Measurements from ENCODE around the gene YY2. TPM values are rescaled to one million over a fixed set of nuclear protein-coding genes. Genes with fewer than 3 reads are reported as not detected.
A peak's percentile ranks its signal among the peaks of the same experiment; 100 is the strongest.

YY2 gene
- total RNA-seq (2022) (2.9 and 3.4 TPM in 2 replicates), Bru-seq, nascent RNA (percentile 80 among the genes with signal in this experiment), BruChase-seq, experiment 1, labeled RNA remaining after a 6-hour chase (percentile 83 among the genes with signal in this experiment), BruChase-seq, experiment 2, labeled RNA remaining after a 2-hour chase (percentile 73 among the genes with signal in this experiment)
- long read RNA-seq, result 0 reads

DNA sequence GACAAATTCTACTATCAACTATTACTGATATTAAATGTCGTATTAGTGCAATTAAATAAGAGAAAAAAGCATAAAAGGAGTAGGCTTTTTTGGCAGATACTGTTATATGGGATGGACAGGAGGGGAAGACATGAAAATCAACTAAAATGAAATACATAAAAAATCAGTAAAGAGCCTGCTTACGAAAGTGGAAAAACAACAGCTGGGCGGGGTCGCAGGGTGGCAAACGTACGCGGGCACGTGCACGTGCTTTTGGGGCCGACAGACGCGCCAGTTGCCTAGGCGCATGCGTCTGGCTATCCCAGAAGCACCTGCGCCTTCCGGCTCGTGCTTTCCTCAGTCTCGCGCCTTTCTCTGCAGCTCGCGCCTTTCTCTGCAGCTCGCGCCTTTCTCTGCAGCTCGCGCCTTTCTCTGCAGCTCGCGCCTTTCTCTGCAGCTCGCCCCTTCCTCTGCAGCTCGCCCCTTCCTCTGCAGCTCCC, at the start of gene YY2:
Gene YY2, plus strand, starts transcription at position 51 of the 479 bp plus-strand sequence. CDS start 498 bp downstream, outside the sequence.
- ChIA-PET CTCF (no interaction called here), POLR2A (no interaction called here)
- no peaks in the 10 kb centered on the region for H3K9me3 Mint-ChIP-seq (ENCODE audit: unreplicated experiment)
- peaks cover 58% of the 10 kb centered on the region for H3K36me3 Mint-ChIP-seq (ENCODE audit: insufficient read depth, unreplicated experiment)
- no peak within 1 kb of the TSS for H3K27ac Mint-ChIP-seq (ENCODE audit: low read depth, unreplicated experiment)
- H3K4me1 Mint-ChIP-seq (ENCODE audit: insufficient read depth, unreplicated experiment), result no peaks in the 10 kb centered on the region
- TF ChIP-seq, protein P1, sequence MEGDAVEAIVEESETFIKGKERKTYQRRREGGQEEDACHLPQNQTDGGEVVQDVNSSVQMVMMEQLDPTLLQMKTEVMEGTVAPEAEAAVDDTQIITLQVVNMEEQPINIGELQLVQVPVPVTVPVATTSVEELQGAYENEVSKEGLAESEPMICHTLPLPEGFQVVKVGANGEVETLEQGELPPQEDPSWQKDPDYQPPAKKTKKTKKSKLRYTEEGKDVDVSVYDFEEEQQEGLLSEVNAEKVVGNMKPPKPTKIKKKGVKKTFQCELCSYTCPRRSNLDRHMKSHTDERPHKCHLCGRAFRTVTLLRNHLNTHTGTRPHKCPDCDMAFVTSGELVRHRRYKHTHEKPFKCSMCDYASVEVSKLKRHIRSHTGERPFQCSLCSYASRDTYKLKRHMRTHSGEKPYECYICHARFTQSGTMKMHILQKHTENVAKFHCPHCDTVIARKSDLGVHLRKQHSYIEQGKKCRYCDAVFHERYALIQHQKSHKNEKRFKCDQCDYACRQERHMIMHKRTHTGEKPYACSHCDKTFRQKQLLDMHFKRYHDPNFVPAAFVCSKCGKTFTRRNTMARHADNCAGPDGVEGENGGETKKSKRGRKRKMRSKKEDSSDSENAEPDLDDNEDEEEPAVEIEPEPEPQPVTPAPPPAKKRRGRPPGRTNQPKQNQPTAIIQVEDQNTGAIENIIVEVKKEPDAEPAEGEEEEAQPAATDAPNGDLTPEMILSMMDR (IDR thresholded peaks at IDR 0.05; ENCODE audit: unreplicated experiment), result no peak
- peaks cover 55% of the 10 kb centered on the region for H3K27me3 Mint-ChIP-seq (ENCODE audit: insufficient read depth, unreplicated experiment)
- BruUV-seq (replicated peaks), result no TSS peak
- H3K4me3 Mint-ChIP-seq (ENCODE audit: unreplicated experiment), result no peak within 1 kb of the TSS
- intact Hi-C loops (cut with micrococcal nuclease), result no loop called here
- no peak for DNase-seq (ENCODE audit: unreplicated experiment)

DNA sequence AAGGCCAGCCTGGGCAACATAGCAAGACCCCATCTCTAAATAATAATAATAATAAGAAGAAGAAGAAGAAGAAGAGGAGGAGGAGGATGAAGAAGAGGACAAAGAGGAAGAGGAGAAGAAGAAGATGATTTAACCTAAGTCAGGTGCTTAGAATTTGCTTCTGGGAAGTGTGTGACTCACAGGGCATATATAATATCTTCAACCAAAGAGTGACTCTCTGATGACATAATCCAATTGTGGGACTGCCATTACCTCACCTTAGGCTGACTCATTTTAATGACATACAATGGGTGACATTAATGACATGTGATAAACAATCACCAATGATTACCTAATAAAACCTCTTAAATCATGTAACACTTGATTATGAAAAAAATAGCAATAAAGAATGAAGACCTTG, 49.1 kb upstream of the YY2 start:
- Mint-ChIP-seq H3K4me3 (ENCODE audit: unreplicated experiment) (no peak overlapping the region), H3K4me1 (ENCODE audit: insufficient read depth, unreplicated experiment) (no peaks in the 10 kb centered on the region), H3K36me3 (ENCODE audit: insufficient read depth, unreplicated experiment) (no peaks in the 10 kb centered on the region), H3K27me3 (ENCODE audit: insufficient read depth, unreplicated experiment) (peaks cover 69% of the 10 kb centered on the region), H3K9me3 (ENCODE audit: unreplicated experiment) (peaks cover 8% of the 10 kb centered on the region), H3K27ac (ENCODE audit: low read depth, unreplicated experiment) (no peak overlapping the region)
- ChIA-PET POLR2A (interaction anchor here (0.6 to 0.7 kb wide), 2 partner anchors 36 to 1379 kb away, joined by 3 read pairs; no protein-coding TSS in a partner anchor), CTCF (interaction anchor here (0.6 kb wide), 1 partner anchor 21 kb away, joined by 4 read pairs; no protein-coding TSS in a partner anchor)
- TF ChIP-seq, protein P1 (IDR thresholded peaks at IDR 0.05; ENCODE audit: unreplicated experiment), result no peak
- no peak for DNase-seq (ENCODE audit: unreplicated experiment)
- intact Hi-C loops (cut with micrococcal nuclease), result no loop called here
- no TSS peak for BruUV-seq (replicated peaks)

DNA sequence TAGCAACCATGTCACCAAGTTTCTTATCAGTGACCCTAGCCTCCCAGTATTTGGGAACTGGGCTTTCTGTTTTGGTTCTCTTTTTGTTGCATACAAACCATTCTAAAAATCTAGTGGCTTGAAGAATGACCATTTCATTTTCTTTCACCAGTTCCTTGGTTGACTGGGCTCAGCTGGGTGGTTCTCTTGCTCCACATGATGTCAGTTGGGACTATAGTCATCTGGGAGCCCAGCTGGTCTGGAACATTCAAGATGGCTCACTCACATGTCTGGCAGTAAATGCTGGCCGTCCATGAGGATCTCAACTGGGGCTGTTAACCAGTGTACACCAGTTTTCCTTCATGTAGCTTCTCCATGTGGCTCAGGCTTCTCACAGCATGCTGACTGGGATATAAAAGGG, 44.0 kb upstream of the YY2 start:
- CTCF ChIA-PET, result interaction anchor here (0.6 kb wide), 1 partner anchor 1503 kb away, joined by 3 read pairs; no protein-coding TSS in a partner anchor
- BruUV-seq (replicated peaks), result no TSS peak

DNA sequence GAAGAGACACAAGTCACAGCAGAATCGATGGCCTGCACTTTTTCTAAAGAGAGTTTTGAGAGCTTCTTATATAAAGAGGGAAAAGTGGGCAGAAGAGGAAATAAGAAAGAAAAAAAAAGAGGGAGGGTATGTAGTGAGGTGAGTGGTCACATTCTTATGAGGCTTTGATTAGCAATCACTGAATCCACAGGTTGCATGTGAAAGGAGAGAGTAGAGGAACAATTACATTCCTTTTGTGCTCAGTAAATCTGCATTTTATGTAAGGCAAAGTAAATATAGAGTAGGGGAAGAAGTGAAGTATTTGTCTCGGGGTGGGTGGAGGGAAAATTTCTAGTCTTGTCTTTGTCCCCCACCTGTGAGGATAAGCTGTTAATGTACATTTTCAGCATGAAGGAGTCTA, 43.2 kb upstream of the YY2 start:
- Mint-ChIP-seq H3K27ac (ENCODE audit: low read depth, unreplicated experiment) (no peak overlapping the region), H3K27me3 (ENCODE audit: insufficient read depth, unreplicated experiment) (peaks cover 94% of the 10 kb centered on the region), H3K4me1 (ENCODE audit: insufficient read depth, unreplicated experiment) (no peaks in the 10 kb centered on the region), H3K36me3 (ENCODE audit: insufficient read depth, unreplicated experiment) (no peaks in the 10 kb centered on the region), H3K9me3 (ENCODE audit: unreplicated experiment) (peaks cover 9% of the 10 kb centered on the region), H3K4me3 (ENCODE audit: unreplicated experiment) (no peak overlapping the region)
- POLR2A ChIA-PET, result no interaction called here
- no peak for DNase-seq (ENCODE audit: unreplicated experiment)
- intact Hi-C loops (cut with micrococcal nuclease), result no loop called here
- TF ChIP-seq, protein P1 (IDR thresholded peaks at IDR 0.05; ENCODE audit: unreplicated experiment), result no peak
- CTCF ChIA-PET, result interaction anchor here (0.6 to 1.2 kb wide), 3 partner anchors 55 to 1502 kb away, joined by 3 read pairs; partner anchors contain the start of gene SMPX
- BruUV-seq (replicated peaks), result no TSS peak

More for the DNA sequence above, 44.0 kb upstream of the YY2 start:
- no peak for DNase-seq (ENCODE audit: unreplicated experiment)
- H3K9me3 Mint-ChIP-seq (ENCODE audit: unreplicated experiment), result peaks cover 9% of the 10 kb centered on the region
- POLR2A ChIA-PET, result interaction anchor here (0.7 kb wide), 1 partner anchor 13 kb away, joined by 3 read pairs; no protein-coding TSS in a partner anchor
- TF ChIP-seq, protein P1 (IDR thresholded peaks at IDR 0.05; ENCODE audit: unreplicated experiment), result no peak
- peaks cover 94% of the 10 kb centered on the region for H3K27me3 Mint-ChIP-seq (ENCODE audit: insufficient read depth, unreplicated experiment)
- no peaks in the 10 kb centered on the region for H3K4me1 Mint-ChIP-seq (ENCODE audit: insufficient read depth, unreplicated experiment)
- H3K27ac Mint-ChIP-seq (ENCODE audit: low read depth, unreplicated experiment), result no peak overlapping the region
- intact Hi-C loops (cut with micrococcal nuclease), result no loop called here
- H3K36me3 Mint-ChIP-seq (ENCODE audit: insufficient read depth, unreplicated experiment), result no peaks in the 10 kb centered on the region
- no peak overlapping the region for H3K4me3 Mint-ChIP-seq (ENCODE audit: unreplicated experiment)

Measured in MCF 10A (cell line).